HG02763 (cell line): Measurements from ENCODE around the gene TAOK3.

Experiments
- ATAC-seq: cut with Tn5 transposase; IDR thresholded peaks from one replicate; pipeline ENCODE4 v1.9.1; 2021; ENCODE audit warnings: mild to moderate bottlenecking, moderate library complexity; ENCODE audit not compliant: unreplicated experiment

The TAOK3 gene

GRCh38 chr12:118237052-118237665 is 135.5 kb downstream of the TAOK3 start:
- ATAC-seq, result peak; percentile 73

DNA sequence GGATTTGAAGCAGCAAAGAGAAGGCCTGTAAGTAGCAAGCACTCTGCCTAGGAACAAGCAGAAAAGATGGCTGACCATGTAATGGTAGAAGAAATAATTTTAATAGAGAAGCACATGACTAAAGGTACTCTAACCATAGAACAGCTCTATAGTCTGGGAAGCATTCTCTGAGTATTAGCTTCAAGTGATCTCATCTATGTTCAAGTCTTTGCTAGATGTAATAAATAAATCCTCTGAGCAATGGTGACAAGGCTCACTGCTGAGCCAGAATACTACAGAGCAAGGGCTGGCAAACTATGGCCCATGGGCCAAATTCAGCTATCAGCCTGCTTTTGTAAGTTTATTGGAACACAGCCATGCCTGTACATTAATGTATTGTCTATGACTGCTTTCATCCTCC is 152.0 kb downstream of the TAOK3 start:
- ATAC-seq, result no peak

GRCh38 chr12:118219772-118220171 is 152.9 kb downstream of the TAOK3 start:
- no peak for ATAC-seq

GRCh38 chr12:118219106-118219505 is 153.6 kb downstream of the TAOK3 start:
- ATAC-seq, result no peak

- no peak for ATAC-seq
These were observed 159.3 kb downstream of the TAOK3 start for GRCh38 chr12:118213452-118213851.

DNA sequence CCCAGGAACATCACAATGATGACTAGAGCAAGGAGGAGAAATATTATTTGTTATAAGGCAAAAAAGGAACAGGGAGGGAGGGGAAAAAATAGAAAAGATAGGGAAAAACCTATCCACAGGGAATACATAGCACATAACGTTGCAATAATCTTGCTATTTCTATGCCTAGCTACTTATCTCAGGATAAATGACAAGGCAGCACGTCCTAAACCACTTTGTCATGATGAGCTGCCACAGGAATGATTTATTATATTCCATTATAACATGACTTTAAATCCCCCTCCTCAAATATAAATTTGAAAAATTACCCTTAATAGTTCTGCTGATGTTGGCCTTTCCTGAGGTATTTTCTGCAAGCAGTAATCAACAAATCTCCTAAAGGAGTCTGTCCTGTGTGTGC is 160.1 kb downstream of the TAOK3 start:
- no peak for ATAC-seq

DNA sequence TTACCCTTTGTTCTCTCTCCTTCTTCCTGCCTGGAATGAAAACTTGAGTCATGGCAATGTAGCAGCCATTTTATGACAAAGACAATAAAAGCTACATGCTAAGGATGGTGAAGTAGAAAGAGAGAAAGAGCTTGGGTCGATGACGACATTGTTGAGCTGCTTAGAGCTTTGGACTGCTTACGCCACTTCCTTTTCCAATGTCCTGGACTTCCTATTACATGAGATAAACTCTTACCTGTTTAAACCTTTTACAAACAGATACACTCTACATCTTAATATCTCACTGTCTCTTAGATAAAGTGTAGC is 166.6 kb downstream of the TAOK3 start:
- ATAC-seq, result no peak

- ATAC-seq, result no peak
These were observed 178.7 kb downstream of the TAOK3 start for GRCh38 chr12:118193958-118194357.

GRCh38 chr12:118193477-118193876 is 179.2 kb downstream of the TAOK3 start:
- ATAC-seq, result no peak

- no peak for ATAC-seq
These were observed 182.4 kb downstream of the TAOK3 start for GRCh38 chr12:118190266-118190665.

DNA sequence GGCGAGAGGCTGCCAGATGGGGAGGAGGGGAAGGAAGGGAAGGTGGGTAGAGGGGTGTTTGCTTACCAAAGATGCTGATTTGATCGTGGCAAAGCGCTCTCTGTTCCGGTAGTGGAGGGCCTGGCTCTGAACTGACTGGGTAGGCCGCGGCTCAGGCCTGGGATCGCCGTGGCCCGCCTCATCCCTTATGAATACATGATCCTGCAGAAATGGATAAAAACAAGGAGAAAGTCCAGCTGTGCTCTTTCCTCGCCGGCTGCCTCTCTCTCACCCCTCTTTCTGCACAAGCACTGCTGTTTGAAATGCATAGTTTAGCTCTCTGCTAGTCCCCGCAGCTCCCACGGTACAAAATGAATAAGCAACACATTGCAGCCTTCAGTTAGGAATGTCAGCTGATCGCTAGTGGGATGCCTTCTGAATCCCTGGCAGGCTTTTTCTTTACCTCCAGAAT is 182.9 kb downstream of the TAOK3 start:
- no peak for ATAC-seq

DNA sequence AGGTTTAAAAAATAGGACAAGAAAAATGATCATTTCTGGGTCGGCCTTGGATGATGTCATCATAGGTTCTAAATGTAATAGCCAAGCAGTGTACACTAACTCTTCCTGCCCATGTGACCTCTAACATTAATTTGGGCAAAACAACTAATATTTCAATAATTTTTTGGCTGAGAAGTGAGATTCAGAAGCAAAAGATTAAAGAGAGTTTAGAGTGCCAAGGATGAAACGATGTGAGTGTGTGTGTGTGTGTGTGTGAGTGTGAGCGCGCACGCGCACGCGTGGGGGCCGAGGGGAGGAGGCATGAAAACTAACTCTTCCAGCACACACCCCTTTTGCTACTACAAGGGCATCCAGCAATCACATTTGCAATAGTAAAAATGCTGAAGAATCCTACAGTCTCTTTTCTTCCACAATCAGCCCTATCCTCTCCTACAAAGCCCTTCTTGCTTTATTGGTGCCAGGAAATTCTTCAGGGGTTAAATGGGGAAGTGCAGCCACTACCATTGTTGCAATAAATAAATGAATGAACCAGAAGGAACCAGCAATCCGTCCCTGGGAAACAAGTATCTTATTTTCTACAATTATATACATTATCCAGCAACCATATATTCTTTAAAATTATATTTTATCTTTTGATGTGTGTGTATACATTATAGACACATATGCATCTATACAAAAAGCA is 183.9 kb downstream of the TAOK3 start:
- ATAC-seq, result no peak

- ATAC-seq, result no peak
These were observed 184.8 kb downstream of the TAOK3 start for GRCh38 chr12:118187751-118188435.

DNA sequence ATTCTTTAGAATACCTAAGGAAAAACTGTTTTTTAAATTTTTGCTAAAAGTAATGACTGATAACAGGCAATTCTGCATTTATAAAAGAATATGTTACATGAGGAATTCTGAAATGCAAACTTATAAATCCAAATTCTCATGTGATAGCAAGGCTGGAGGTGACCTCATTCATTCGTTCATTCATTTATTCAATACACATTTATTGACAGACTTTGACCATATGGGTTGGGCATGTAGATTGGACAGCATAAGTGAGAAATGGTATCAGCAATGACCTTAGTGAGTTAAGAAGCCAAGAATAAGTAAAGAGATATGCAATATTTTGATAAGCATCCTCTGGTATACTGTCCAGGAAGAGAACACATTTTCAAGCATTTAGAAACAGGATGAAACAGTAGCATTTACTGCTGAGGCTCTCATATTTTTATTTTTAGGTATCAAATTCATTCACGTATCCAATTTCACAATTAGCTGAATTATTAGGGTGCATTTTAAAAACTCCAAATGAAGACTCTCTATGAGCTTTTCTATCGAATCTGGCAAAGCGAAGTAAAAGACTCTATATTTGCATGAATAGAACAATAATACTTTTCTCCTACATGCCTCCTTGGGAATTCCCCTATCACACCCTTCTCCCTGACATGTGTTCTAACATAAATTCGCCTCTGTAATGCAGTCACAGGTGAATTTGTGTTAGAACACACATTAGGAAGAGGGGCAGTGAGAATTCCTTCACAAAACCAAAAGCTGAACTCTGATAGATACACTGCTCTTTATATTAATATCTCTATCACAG is 186.9 kb downstream of the TAOK3 start:
- ATAC-seq, result no peak

- ATAC-seq, result no peak
These were observed 189.0 kb downstream of the TAOK3 start for GRCh38 chr12:118183711-118184110.

GRCh38 chr12:118183155-118183554 is 189.6 kb downstream of the TAOK3 start:
- no peak for ATAC-seq

GRCh38 chr12:118175823-118176447 is 196.8 kb downstream of the TAOK3 start:
- ATAC-seq, result peak; percentile 66

DNA sequence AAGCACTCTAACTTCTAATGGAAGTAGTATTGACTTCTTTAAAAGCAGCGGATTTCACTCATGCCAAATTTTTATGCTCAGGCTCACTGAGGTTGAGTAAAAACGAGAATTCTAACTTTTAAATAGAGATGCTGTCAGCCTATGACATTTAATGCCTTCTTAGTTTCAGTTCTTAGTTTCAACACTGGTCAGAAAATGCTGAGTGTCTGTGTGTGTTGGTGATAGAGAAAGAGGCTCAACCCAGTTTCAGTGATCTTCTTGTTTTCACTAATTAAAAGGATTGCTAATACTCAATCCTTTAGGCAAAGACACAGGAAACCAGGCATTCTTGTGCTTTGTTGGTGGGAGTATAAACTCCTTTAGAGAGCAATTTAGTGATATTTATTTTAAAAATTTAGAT is 205.8 kb downstream of the TAOK3 start:
- ATAC-seq, result peak; percentile 95

DNA sequence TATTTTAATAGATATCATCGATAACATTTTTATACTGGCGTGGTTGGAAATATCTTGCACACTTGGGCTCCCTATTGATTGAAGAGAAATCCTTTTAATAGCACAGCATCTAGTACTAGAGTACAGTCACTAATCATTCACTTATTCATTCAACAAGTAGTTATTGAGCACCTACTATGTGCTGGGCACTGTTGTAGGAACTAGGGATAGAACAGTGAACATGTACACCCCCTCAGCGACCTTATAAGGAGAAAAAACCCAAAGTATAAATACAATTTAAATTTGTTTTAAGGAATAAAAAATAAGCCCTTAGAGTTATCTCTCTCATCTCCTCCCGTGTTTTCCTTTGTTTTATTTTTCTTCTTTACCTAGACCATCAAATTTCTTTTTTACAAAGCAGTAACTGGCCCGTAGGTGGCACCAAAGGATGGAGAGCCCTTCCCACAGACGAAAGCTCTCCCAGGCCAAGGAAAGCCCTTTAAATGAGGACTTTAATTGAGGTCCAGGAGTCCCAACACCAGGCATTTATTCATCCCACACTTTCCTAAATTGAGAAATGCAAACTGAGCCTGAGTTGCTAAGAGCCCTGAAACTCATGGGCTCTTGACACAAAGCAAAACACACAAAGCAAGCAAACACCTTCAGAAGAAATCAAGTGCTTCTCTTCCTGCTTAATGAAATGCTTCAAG is 207.8 kb downstream of the TAOK3 start:
- no peak for ATAC-seq

- ATAC-seq, result no peak
These were observed 212.2 kb downstream of the TAOK3 start for GRCh38 chr12:118160536-118160935.
